Measurements from ENCODE around the gene IL6. TPM values are rescaled to one million over a fixed set of nuclear protein-coding genes. Genes with fewer than 3 reads are reported as not detected.

The IL6 gene
- total RNA-seq, 1 donor from 2014 or later, result not detected

DNA sequence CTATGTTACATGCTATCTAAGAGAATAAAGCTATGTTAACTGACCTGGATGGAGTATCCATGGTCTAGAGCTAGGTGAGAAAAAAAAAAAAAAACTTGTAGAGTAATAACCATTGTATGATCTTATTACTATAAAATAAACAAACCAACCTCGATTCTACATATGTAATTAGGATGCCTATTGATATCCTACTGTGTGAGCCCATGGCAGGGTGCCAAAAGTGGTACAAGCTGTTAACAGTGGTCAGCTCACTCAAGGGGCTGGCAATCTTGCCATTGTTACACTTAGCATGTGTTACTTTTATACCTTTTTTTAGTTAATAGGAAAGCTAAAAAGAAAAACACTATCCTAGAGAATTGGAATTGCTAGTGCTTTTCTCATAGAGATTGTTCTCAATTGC lies 13.5 kb upstream of the IL6 start:
- Mint-ChIP-seq H3K36me3 (ENCODE audit: unreplicated experiment) (no peaks in the 10 kb centered on the region), H3K27ac (ENCODE audit: unreplicated experiment) (no peak overlapping the region), H3K9me3 (ENCODE audit: unreplicated experiment) (no peaks in the 10 kb centered on the region), H3K27me3 (ENCODE audit: unreplicated experiment) (no peaks in the 10 kb centered on the region), H3K4me3 (ENCODE audit: unreplicated experiment) (no peak overlapping the region), H3K4me1 (ENCODE audit: low read depth, unreplicated experiment) (peaks cover 6% of the 10 kb centered on the region)
- no peak for DNase-seq
- no peak for TF ChIP-seq CTCF (IDR thresholded peaks at IDR 0.05; ENCODE audit: partially characterized antibody, unreplicated experiment)

DNA sequence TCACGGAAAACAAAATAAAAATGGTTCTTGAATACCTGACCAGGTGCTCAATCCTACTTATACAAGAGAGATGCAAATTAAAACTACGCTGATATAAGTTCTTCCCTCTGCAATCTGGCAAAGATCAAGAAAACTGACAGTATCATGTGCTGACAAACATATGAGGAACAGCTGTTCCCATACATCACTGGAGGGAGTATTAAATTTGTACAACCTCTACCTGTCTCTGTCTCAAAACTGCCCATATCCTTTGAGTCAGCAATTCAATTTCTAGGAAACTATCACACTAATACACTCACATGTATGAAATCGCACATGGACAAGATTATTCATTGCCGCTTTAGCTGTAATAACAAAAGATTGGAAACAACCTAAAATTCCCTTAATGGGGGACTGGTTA lies 11.0 kb upstream of the IL6 start:
- H3K9me3 Mint-ChIP-seq (ENCODE audit: unreplicated experiment), result no peaks in the 10 kb centered on the region
- H3K4me3 Mint-ChIP-seq (ENCODE audit: unreplicated experiment), result no peak overlapping the region
- no peak overlapping the region for H3K27ac Mint-ChIP-seq (ENCODE audit: unreplicated experiment)
- H3K4me1 Mint-ChIP-seq (ENCODE audit: low read depth, unreplicated experiment), result peaks cover 9% of the 10 kb centered on the region
- no peak for DNase-seq
- TF ChIP-seq CTCF (IDR thresholded peaks at IDR 0.05; ENCODE audit: partially characterized antibody, unreplicated experiment), result no peak
- H3K36me3 Mint-ChIP-seq (ENCODE audit: unreplicated experiment), result no peaks in the 10 kb centered on the region
- no peaks in the 10 kb centered on the region for H3K27me3 Mint-ChIP-seq (ENCODE audit: unreplicated experiment)

- H3K4me3 Mint-ChIP-seq (ENCODE audit: unreplicated experiment), result no peak overlapping the region
- no peaks in the 10 kb centered on the region for H3K27me3 Mint-ChIP-seq (ENCODE audit: unreplicated experiment)
- TF ChIP-seq CTCF (IDR thresholded peaks at IDR 0.05; ENCODE audit: partially characterized antibody, unreplicated experiment), result no peak
- DNase-seq, result no peak
- H3K27ac Mint-ChIP-seq (ENCODE audit: unreplicated experiment), result no peak overlapping the region
- H3K4me1 Mint-ChIP-seq (ENCODE audit: low read depth, unreplicated experiment), result peaks cover 9% of the 10 kb centered on the region
- no peaks in the 10 kb centered on the region for H3K36me3 Mint-ChIP-seq (ENCODE audit: unreplicated experiment)
- no peaks in the 10 kb centered on the region for H3K9me3 Mint-ChIP-seq (ENCODE audit: unreplicated experiment)
These were observed 9.2 kb upstream of the IL6 start for GRCh38 chr7:22717760-22718159.

- H3K4me1 Mint-ChIP-seq (ENCODE audit: low read depth, unreplicated experiment), result peaks cover 9% of the 10 kb centered on the region
- no peaks in the 10 kb centered on the region for H3K9me3 Mint-ChIP-seq (ENCODE audit: unreplicated experiment)
- DNase-seq, result no peak
- no peaks in the 10 kb centered on the region for H3K27me3 Mint-ChIP-seq (ENCODE audit: unreplicated experiment)
- H3K4me3 Mint-ChIP-seq (ENCODE audit: unreplicated experiment), result no peak overlapping the region
- H3K36me3 Mint-ChIP-seq (ENCODE audit: unreplicated experiment), result no peaks in the 10 kb centered on the region
- H3K27ac Mint-ChIP-seq (ENCODE audit: unreplicated experiment), result no peak overlapping the region
- no peak for TF ChIP-seq CTCF (IDR thresholded peaks at IDR 0.05; ENCODE audit: partially characterized antibody, unreplicated experiment)
These were observed 8.7 kb upstream of the IL6 start for GRCh38 chr7:22718200-22718711.

DNA sequence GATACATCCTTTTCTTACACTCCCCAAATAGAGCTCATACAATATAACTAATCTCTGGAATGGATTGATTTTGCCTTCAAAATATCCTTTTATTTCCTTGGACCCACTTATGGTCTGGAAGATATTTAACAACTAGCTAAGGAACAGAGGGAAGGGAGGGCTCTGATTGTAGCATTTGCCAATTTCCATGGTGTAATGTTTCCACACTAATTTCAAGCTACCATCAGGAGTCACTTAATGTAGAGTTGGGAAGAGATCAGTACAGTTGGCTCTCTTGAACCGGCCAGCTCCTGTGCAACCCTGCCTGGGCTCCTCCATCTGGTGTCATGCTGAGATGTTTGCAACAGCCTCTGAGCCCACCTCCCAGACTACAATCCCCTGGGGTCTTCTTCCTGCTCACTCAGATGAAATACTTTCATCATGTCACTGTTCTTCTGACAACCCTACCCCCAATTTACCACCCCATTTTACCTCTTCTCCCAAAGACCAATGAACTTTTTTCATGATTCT lies 8.0 kb upstream of the IL6 start:
- Mint-ChIP-seq H3K4me1 (ENCODE audit: low read depth, unreplicated experiment) (peaks cover 9% of the 10 kb centered on the region), H3K27ac (ENCODE audit: unreplicated experiment) (no peak overlapping the region), H3K36me3 (ENCODE audit: unreplicated experiment) (no peaks in the 10 kb centered on the region), H3K27me3 (ENCODE audit: unreplicated experiment) (no peaks in the 10 kb centered on the region), H3K4me3 (ENCODE audit: unreplicated experiment) (no peak overlapping the region), H3K9me3 (ENCODE audit: unreplicated experiment) (no peaks in the 10 kb centered on the region)
- no peak for DNase-seq
- no peak for TF ChIP-seq CTCF (IDR thresholded peaks at IDR 0.05; ENCODE audit: partially characterized antibody, unreplicated experiment)
